ENCODE results near the gene MARS2. TPM values are rescaled to one million over a fixed set of nuclear protein-coding genes. Genes with fewer than 3 reads are reported as not detected.
A peak's percentile ranks its signal among the peaks of the same experiment; 100 is the strongest.
"Not testable (repeated sequence)": the region's sequence is repeated elsewhere in the genome, so short reads cannot be mapped to it uniquely, and the experiment has no call there.

The MARS2 gene
- total RNA-seq: 6.9 TPM

- DNase-seq: peak; percentile 98
Measured at GRCh38 chr2:197705121-197705911, at the start of gene MARS2. Gene MARS2 (plus strand): TSS chr2:197705369. CDS start chr2:197705406, 37 bp downstream.

- DNase-seq: no peak
Measured at GRCh38 chr2:197657562-197657961, 47.6 kb upstream of the MARS2 start.

- DNase-seq: no peak
Measured at GRCh38 chr2:197661626-197662025, 43.5 kb upstream of the MARS2 start.

GRCh38 chr2:197666277-197666676 is 38.9 kb upstream of the MARS2 start:
- no peak for DNase-seq

- DNase-seq: no peak
Measured at GRCh38 chr2:197668296-197668695, 36.9 kb upstream of the MARS2 start.

GRCh38 chr2:197669077-197669476 is 36.1 kb upstream of the MARS2 start:
- no peak for DNase-seq

GRCh38 chr2:197672371-197672893 is 32.7 kb upstream of the MARS2 start:
- DNase-seq: no peak

GRCh38 chr2:197673106-197673505 is 32.1 kb upstream of the MARS2 start:
- peak; percentile 1 for DNase-seq

- peak; percentile 11 for DNase-seq
Measured at GRCh38 chr2:197673606-197674005, 31.6 kb upstream of the MARS2 start.

GRCh38 chr2:197674060-197674459 is 31.1 kb upstream of the MARS2 start:
- DNase-seq: peak; percentile 33

- DNase-seq: peak; percentile 56
Measured at GRCh38 chr2:197674591-197674990, 30.6 kb upstream of the MARS2 start.

- DNase-seq: peak; percentile 49
Measured at GRCh38 chr2:197675246-197675645, 29.9 kb upstream of the MARS2 start, which contains the start of gene RFTN2. Gene RFTN2 (minus strand): TSS chr2:197675587. CDS start chr2:197675458, 129 bp downstream.

- peak; percentile 82 for DNase-seq
Measured at GRCh38 chr2:197675711-197676188, 29.4 kb upstream of the MARS2 start.

GRCh38 chr2:197677056-197677455 is 28.1 kb upstream of the MARS2 start:
- DNase-seq: no peak

GRCh38 chr2:197677483-197677882 is 27.7 kb upstream of the MARS2 start:
- no peak for DNase-seq

- DNase-seq: not testable (repeated sequence)
Measured at GRCh38 chr2:197695206-197695605, 10.0 kb upstream of the MARS2 start.

- DNase-seq: not testable (repeated sequence)
Measured at GRCh38 chr2:197695971-197696370, 9.2 kb upstream of the MARS2 start.

- not testable (repeated sequence) for DNase-seq
Measured at GRCh38 chr2:197696571-197696970, 8.6 kb upstream of the MARS2 start.

- DNase-seq: not testable (repeated sequence)
Measured at GRCh38 chr2:197699724-197700123, 5.4 kb upstream of the MARS2 start.

GRCh38 chr2:197700960-197701359 is 4.2 kb upstream of the MARS2 start:
- no peak for DNase-seq

- DNase-seq: no peak
Measured at GRCh38 chr2:197704434-197705120, 592 bp upstream of the MARS2 start.

- no peak for DNase-seq
Measured at GRCh38 chr2:197705912-197706838, 1.0 kb downstream of the MARS2 start.
